Stimulated activated CD4-positive, alpha-beta T cell treated with anti-CD3 and anti-CD28 coated beads, Interleukin-1b, Interleukin-23, amount 100 ng/mL, for 24 hours (primary cell): ENCODE measurements around the gene METTL5.
"Not testable (repeated sequence)": the region's sequence is repeated elsewhere in the genome, so short reads cannot be mapped to it uniquely, and the experiment has no call there.

ENCODE experiments used
- DNase-seq, 4 experiments: peaks; one replicate each; pipeline ENCODE4 v3.0.0-alpha.2; 2020; ENCODE audit warnings: low read depth in 4 of 4, low spot score in 1 of 4

Gene METTL5

DNA sequence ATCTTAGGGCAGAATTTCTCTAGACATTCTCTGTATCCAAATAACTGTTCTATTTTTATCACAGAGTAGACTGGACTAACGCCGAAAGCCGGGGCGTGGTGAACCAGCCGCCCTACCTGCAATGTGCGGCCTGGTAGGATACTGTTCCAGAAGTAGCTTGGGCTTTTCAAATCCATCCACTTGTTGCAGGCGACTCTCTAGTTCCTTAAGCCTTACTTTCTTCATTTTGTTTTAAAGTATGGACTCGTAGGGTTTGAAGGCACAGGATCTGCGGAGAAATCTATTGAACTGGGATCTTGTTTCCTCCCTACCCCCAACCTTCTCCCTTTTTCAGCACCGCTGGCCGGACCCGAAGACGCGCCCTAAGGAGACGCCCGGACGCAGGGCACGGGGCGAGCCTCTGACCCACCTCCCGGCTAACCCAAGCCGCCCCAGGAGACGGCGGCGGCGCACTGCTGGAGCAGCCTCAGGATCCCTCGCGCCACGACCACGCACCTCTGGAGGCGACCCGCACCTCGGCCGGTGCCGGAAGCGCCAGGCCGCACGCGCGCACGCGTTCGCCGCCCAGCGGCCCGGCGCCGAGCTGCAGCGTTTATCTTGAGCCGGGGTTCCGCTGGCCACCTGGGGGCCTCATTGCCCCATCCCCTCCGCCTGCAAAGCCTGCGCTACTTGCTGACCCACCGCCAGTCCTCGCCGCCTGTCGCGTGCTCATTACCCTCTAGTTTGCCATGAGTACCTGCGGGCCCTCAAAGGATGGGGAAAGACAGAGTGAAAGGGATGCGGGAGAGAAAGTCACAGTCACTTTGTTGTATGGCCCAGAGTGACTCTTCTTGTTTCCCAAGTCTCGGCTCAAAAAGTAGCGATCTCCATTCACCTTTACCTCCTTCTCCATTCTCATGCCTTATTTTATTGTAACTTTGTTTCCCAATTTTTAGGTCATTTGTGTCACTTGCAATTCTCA, at the start of gene METTL5:
Gene METTL5, minus strand, starts transcription at position 533 of the 961 bp plus-strand sequence. Its CDS starts 308 bp downstream, at position 225.
- DNase-seq, result peak; percentile 52 to 72 (median 64)

- no peak for DNase-seq
Measured at GRCh38 chr2:169871994-169872393, 47.3 kb upstream of the METTL5 start.

DNA sequence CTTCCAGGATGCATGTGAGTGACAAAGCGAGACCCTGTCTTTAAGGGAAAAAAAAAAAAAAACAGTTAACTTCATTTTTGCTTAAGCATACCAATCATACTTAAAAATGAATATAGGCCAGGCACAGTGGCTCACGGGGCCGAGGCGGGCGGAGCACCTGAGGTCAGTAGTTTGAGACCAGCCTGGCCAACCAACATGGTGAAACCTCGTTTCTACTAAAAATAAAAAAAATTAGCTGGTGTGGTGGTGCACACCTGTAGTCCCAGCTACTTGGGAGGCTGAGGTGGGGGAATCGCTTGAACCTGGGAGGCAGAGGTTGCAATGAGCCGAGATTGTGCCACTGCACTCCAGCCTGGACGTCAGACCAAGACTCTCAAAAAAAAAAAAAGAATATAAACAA, 46.7 kb upstream of the METTL5 start:
- DNase-seq, result not testable (repeated sequence)

DNA sequence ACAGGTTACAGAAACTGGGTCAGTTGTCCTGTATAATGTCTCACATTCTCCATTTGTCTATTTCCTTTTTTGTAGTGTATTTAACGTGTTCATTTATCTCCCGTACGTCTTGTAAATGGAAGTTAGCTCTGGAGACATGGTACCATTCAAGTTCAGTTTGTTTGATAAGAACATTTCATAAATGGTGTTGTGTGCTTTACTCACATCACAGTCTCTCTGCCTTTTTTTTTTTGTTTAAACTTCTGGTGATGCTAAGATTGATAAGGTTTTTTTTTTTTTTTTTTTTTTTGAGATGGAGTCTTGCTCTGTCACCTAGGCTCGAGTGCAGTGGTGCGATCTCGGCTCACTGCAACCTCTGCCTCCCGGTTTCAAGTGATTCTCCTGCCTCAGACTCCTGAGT, 44.2 kb upstream of the METTL5 start:
- no peak for DNase-seq

GRCh38 chr2:169867579-169867978, 42.9 kb upstream of the METTL5 start:
- no peak for DNase-seq

DNA sequence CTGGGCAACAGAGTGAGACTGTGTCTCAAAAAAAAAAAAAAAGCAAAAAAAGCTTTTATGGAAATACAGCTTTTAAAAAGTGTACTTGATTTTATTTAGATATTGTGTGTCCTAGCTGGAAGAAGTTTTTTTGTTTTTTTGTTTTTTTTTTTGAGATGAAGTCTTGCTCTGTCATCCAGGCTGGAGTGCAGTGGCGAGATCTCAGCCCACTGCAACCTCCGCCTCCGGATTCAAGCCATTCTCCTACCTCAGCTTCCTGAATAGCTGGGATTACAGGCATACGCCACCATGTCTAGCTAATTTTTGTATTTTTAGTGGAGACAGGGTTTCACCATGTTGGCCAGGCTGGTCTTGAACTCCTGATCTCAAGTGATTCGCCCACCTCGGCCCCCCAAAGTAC, 41.5 kb upstream of the METTL5 start:
- DNase-seq, result not testable (repeated sequence)

GRCh38 chr2:169865492-169865891, 40.8 kb upstream of the METTL5 start:
- DNase-seq, result no peak

DNA sequence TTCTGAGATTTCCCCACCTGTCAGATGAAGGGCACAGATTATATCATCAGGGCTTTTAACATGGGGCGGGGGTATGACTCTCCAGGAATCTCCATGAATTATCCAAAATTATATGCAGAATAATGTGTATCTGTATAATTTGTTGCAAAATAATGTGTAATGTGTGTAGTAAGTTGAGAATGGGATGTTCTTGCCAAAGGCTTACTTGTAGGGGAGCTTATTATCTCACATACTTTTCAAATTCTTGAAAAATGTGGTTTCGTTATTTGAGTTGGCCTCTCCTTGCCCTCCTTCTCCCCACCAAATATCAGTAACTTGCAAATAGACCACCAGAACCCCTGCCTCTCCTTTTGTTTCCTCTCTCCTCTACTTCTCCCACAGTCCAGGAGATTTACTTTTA, 38.1 kb upstream of the METTL5 start:
- DNase-seq, result no peak

DNA sequence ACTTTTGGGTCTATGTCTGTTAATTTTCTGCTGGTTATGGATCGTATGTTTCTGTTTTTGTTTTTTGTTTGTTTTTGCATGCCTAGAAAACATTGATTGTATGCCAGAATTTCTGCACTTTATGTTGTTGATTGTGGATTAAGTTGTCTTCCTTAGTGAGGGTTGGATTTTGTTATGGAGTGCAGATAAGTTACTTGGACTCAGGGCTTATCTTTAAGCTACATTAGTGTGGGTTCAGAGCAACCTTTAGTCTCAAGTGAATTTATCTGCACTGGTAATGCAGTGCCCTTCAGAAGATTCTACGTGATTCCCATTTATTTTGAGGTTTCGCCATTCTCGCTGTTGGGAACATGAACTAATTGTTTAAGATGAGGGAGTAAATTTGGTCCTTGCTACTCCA, 35.4 kb upstream of the METTL5 start:
- no peak for DNase-seq

- DNase-seq, result no peak
Measured at GRCh38 chr2:169859423-169859822, 34.7 kb upstream of the METTL5 start.

DNA sequence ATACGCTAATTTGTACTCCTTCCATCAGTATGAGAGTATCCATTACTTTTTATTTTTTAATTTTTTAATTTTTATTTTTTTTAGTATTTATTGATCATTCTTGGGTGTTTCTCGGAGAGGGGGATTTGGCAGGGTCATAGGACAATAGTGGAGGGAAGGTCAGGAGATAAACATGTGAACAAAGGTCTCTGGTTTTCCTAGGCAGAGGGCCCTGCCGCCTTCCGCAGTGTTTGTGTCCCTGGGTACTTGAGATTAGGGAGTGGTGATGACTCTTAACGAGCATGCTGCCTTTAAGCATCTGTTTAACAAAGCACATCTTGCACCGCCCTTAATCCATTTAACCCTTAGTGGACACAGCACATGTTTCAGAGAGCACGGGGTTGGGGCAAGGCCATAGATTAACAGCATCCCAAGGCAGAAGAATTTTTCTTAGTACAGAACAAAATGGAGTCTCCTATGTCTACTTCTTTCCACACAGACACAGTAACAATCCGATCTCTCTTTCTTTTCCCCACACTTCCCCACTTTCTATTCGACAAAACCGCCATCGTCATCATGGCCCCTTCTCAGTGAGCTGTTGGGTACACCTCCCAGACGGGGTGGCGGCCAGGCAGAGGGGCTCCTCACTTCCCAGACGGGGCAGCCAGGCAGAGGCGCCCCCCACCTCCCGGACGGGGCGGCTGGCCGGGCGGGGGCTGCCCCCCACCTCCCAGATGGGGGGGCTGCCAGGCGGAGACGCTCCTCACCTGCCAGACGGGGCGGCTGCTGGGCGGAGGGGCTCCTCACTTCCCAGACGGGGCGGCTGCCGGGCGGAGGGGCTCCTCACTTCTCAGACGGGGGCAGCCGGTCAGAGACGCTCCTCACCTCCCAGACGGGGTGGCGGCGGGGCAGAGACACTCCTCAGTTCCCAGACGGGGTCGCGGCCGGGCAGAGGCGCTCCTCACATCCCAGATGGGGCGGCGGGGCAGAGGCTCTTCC, 30.9 kb upstream of the METTL5 start:
- DNase-seq, result not testable (repeated sequence)

DNA sequence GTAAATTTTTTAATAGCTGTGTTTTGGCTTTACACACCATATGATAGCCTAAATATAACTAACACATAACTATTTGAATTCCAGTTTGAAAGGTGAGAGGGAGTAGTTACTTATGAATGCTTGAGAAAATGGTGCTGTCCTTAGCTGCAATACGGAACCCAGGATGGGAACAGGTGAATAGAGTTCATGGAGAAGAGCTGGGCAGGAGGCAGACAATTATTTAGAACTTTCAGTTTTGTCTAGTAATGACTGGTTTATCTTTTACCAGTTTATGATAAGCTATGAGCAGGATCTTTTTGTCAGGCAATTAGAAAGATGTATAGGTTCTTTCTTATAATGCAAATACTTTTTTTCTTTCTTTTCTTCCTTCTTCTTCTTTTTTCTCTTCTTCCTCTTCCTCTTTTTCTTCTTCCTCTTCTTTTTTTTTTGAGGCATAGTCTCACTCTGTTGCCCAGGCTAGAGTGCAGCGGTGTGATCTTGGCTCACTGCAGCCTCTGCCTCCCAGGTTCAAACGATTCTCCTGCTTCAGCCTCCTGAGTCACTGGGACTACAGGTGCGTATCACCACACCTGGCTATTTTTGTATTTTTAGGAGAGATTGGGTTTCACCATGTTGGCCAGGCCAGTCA, 28.4 kb upstream of the METTL5 start:
- DNase-seq, result no peak

GRCh38 chr2:169849710-169850109, 25.0 kb upstream of the METTL5 start:
- no peak for DNase-seq

DNA sequence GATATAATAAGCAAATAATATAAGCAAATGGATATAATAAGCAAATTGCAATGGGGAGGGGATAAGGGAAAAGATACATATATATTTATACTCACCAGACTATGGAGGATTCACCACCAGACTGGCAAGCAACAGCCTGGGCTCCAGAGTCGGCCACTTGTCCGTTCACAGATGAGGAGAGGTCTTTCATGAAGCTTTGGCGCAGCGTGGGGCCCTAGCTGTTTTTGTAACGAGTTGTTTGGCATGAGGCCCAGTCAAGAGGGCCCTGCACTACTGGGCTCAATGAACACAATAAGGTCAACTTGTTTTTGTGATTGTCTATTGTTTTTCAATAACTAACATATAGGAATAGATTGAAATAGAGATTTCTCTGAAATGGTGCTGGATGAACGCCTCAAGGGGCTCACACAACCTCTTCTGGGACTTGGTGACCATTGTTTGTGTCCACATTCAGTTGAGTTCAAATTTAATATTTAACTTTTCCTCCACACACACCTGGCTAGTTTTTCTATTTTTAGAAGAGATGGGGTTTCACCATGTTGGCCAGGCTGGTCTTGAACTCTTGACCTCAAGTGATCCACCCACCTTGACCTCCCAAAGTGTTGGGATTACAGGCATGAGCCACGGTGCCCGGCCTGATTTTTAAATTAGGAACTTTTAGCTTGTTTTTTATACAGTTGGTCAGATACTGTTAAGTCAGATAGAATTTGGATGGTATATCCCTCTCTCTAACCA, 24.4 kb upstream of the METTL5 start:
- DNase-seq, result not testable (repeated sequence)

DNA sequence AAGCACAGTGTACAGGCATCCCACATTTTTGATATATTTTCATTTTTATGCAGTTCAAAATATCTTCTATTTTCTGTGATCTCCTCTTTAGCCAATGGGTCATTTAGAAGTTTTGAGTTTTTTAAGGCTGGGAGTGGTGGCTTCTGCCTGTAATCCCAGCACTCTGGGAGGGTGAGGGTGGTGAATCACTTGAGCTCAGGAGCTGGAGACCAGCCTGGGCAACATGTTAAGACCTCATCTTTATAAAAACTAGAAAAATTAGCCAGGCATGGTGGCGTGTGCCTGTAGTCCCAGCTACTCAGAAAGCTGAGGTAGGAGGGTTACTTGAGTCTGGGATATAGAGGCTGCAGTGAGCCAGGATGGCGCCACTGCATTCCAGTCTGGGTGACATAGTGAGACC, 20.3 kb upstream of the METTL5 start:
- no peak for DNase-seq

- DNase-seq, result not testable (repeated sequence)
Measured at GRCh38 chr2:169841625-169842024, 16.9 kb upstream of the METTL5 start.

DNA sequence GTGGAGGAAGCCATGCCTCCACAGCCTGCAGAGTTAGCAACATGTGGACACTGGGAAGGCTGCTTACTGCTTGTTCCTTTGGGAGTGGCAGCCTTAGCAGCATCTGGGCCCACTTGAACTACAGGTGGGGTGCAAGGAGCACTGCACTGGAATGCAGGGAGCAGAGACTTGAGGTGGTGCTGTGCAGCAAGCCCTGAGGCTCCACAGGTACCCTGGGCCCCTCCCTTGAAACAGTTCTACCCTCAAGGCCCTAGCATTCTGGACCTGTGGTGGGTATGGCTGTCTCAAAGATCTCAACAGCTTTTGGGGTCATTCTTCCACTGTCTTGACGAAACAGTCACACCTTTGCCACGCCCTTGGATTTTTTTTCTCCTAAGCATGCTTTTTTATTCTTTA, 16.0 kb upstream of the METTL5 start:
- DNase-seq, result no peak

- DNase-seq, result no peak
Measured at GRCh38 chr2:169839954-169840746, 15.4 kb upstream of the METTL5 start.

- DNase-seq, result no peak
Measured at GRCh38 chr2:169838743-169839489, 14.2 kb upstream of the METTL5 start.
